ENCODE results near the gene SMG6.

DNA sequence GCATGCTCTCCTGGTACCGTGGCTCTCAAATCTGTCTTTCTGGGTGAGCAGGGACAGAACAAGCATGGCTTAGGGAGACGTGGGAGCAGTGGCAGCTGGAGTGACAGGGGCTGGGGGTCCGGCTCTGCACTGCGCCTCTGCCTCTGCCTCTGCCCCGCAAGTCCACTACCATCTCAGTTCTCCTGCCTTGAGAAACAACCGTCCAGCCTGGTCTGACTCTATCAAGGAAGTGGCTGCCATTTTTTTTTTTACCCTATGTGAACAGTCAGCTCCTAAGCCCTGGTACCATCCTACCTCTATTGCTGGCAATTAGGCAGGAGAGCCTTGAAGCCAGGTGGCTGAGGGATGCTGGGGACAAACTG is 232.6 kb downstream of the SMG6 start:
- TF ChIP-seq CTCF (IDR thresholded peaks at IDR 0.05) (no peak), ZFX (IDR thresholded peaks at IDR 0.05; ENCODE audit: borderline replicate concordance) (no peak)

All from 22Rv1 (cell line).